K562 (cell line): Measurements from ENCODE around the gene ENTR1. TPM values are rescaled to one million over a fixed set of nuclear protein-coding genes. Genes with fewer than 3 reads are reported as not detected.
A peak's percentile ranks its signal among the peaks of the same experiment; 100 is the strongest.

ENCODE experiments used
- ARID1B ChIP-seq: fragments of 450-650 bp; IDR thresholded peaks from 2 replicates; pipeline ENCODE4 v1.6.1; 2016; ENCODE audit warnings: antibody characterized with exemption, mild to moderate bottlenecking, inconsistent platforms
- CBX1 ChIP-seq: sonication (generic); IDR thresholded peaks from 2 replicates; pipeline ENCODE4 v1.6.1; 2016; ENCODE audit warnings: antibody characterized with exemption, low read depth, mild to moderate bottlenecking
- CCAR2 ChIP-seq: fragments of 200-400 bp; formaldehyde crosslinking; IDR thresholded peaks from 2 replicates; pipeline ENCODE4 v1.6.1; 2017; ENCODE audit warnings: mild to moderate bottlenecking, low read depth, low read length
- CSDE1 ChIP-seq, 2 experiments: fragments of 450-650 bp; IDR thresholded peaks; 2 replicates each; pipeline ENCODE4 v1.6.1; 2016; ENCODE audit warnings: mild to moderate bottlenecking in 1 of 2
- HDAC2 ChIP-seq: fragments of 450-650 bp; IDR thresholded peaks from 2 replicates; pipeline ENCODE4 v1.6.1; 2016; ENCODE audit warnings: mild to moderate bottlenecking
- HDAC3 ChIP-seq: fragments of 450-650 bp; IDR thresholded peaks from 2 replicates; pipeline ENCODE4 v1.6.1; 2018; ENCODE audit warnings: borderline replicate concordance, mild to moderate bottlenecking, moderate library complexity; ENCODE audit not compliant: partially characterized antibody
- HMG20B ChIP-seq: fragments of 250-450 bp; sonication (Bioruptor Pico); IDR thresholded peaks from 2 replicates; pipeline ENCODE4 v1.5.0; 2021; ENCODE audit warnings: mild to moderate bottlenecking
- KDM2B ChIP-seq: fragments of 250-450 bp; sonication (Bioruptor Pico); IDR thresholded peaks from 2 replicates; pipeline ENCODE4 v1.8.0; 2021; ENCODE audit warnings: mild to moderate bottlenecking, moderate library complexity
- NEUROD1 ChIP-seq: fragments of 150-350 bp; IDR thresholded peaks from 2 replicates; pipeline ENCODE4 v1.6.1; 2014; ENCODE audit warnings: borderline replicate concordance, low read length, low read depth; ENCODE audit not compliant: partially characterized antibody
- PHF8 ChIP-seq: fragments of 200-600 bp; sonication (generic); IDR thresholded peaks from 2 replicates; pipeline ENCODE4 v1.6.1; 2012; ENCODE audit warnings: mixed run types, mild to moderate bottlenecking, inconsistent platforms, low read length, moderate library complexity, borderline replicate concordance
- POLR2A ChIP-seq: fragments of 450-650 bp; conservative IDR thresholded peaks from 2 replicates; pipeline ENCODE4 v1.6.1; 2016
- RUNX1 ChIP-seq: sonication (generic); IDR thresholded peaks from 2 replicates; pipeline ENCODE4 v1.6.1; 2016; ENCODE audit warnings: antibody characterized with exemption, low read depth
- SIN3B ChIP-seq: fragments of 450-650 bp; IDR thresholded peaks from 2 replicates; pipeline ENCODE4 v1.6.1; 2017; ENCODE audit warnings: low read depth, mild to moderate bottlenecking, moderate library complexity
- SLC30A9 ChIP-seq: fragments of 250-450 bp; sonication (Bioruptor Pico); IDR thresholded peaks from 2 replicates; pipeline ENCODE4 v1.8.0; 2022; ENCODE audit warnings: mild to moderate bottlenecking, moderate library complexity
- SMARCC2 ChIP-seq: fragments of 450-650 bp; IDR thresholded peaks from 2 replicates; pipeline ENCODE4 v1.6.1; 2017; ENCODE audit warnings: antibody characterized with exemption, moderate library complexity, mild to moderate bottlenecking, low read depth
- TBL1XR1 ChIP-seq, 2 experiments: IDR thresholded peaks; 2 replicates each; pipeline ENCODE4 v1.6.1; 2012; ENCODE audit warnings: improper control_type of control experiment in 2 of 2, low read length in 2 of 2, mild to moderate bottlenecking in 1 of 2
- TOE1 ChIP-seq, 2 experiments: fragments of 450-650 bp in 1 of 2; sonication (generic) in 1 of 2; formaldehyde crosslinking in 1 of 2; IDR thresholded peaks; 2 replicates each; pipeline versions ENCODE4 v1.7.1 to v1.8.0; 2016 to 2022; ENCODE audit warnings: borderline replicate concordance in 2 of 2, mild to moderate bottlenecking in 2 of 2, antibody characterized with exemption in 1 of 2, inconsistent platforms in 1 of 2, low read depth in 1 of 2, missing genetic modification reagents in 1 of 2, moderate library complexity in 1 of 2
- ZBTB17 ChIP-seq: fragments of 450-650 bp; formaldehyde crosslinking; IDR thresholded peaks from 2 replicates; pipeline ENCODE4 v1.4.0; 2020; ENCODE audit warnings: mild to moderate bottlenecking
- ZNF311 ChIP-seq: fragments of 250-450 bp; sonication (Bioruptor Pico); IDR thresholded peaks from 2 replicates; pipeline ENCODE4 v1.4.0; 2020; ENCODE audit warnings: mild to moderate bottlenecking, moderate library complexity
- ZNF695 ChIP-seq: fragments of 450-650 bp; formaldehyde crosslinking; IDR thresholded peaks from 2 replicates; pipeline ENCODE4 v1.4.0; 2020; ENCODE audit warnings: mild to moderate bottlenecking, moderate library complexity
- ZNF764 ChIP-seq: fragments of 250-450 bp; sonication (Bioruptor Pico); IDR thresholded peaks from 2 replicates; pipeline ENCODE4 v1.4.0; 2020; ENCODE audit warnings: low read depth, mild to moderate bottlenecking, moderate library complexity
- polyA plus RNA-seq, 8 experiments: library from polyadenylated mRNA; depleted of rRNA in 4 of 8; stranded (reverse) in 5 of 8; unstranded in 3 of 8; fragments of >200 nt; fragmentation: Nextera tagmentation in 2 of 8; fragmentation: Illumina TruSeq in 1 of 8; extraction: Ambion mirVana in 2 of 8; extraction: Trizol in 1 of 8; gene quantifications; 2 replicates each; pipeline versions ENCODE4 v1.2.1 to v1.2.3, GENCODE V29; 2011 to 2014; ENCODE audit warnings: inconsistent platforms in 1 of 8, missing spikeins in 1 of 8
- total RNA-seq, 7 experiments: library from RNA; depleted of rRNA in 6 of 7; stranded (reverse); fragments of >200 nt in 6 of 7; fragmentation: Illumina TruSeq in 2 of 7; extraction: Trizol in 2 of 7; gene quantifications; 2 replicates each; pipeline versions ENCODE4 v1.2.1 to v1.2.3, GENCODE V29; 2011 to 2021; ENCODE audit warnings: low replicate concordance in 1 of 7
- TF ChIP-seq, protein P1 (sequence below): sonication (generic); formaldehyde crosslinking; IDR thresholded peaks from 2 replicates; pipeline ENCODE4 v1.8.0; 2022; ENCODE audit warnings: mild to moderate bottlenecking, missing genetic modification reagents
- TF ChIP-seq, protein P2 (sequence below): sonication (generic); formaldehyde crosslinking; IDR thresholded peaks from 2 replicates; pipeline ENCODE4 v1.8.0; 2023; ENCODE audit warnings: mild to moderate bottlenecking, missing genetic modification reagents
- TF ChIP-seq, protein P3 (sequence below): fragments of 250-450 bp; sonication (Bioruptor Pico); IDR thresholded peaks from 2 replicates; pipeline ENCODE4 v1.8.0; 2021; ENCODE audit warnings: borderline replicate concordance, mild to moderate bottlenecking, moderate library complexity; ENCODE audit not compliant: poor library complexity, severe bottlenecking
- TF ChIP-seq, protein P4 (sequence below): fragments of 450-650 bp; formaldehyde crosslinking; IDR thresholded peaks from 2 replicates; pipeline ENCODE4 v1.4.0; 2020; ENCODE audit warnings: mild to moderate bottlenecking, moderate library complexity

The ENTR1 gene
- total and polyA plus RNA-seq, 9 of the 15 experiments (the other 6 are each of a cell fraction or from before 2014, with no cell fraction given), result 6.7 to 106 (median 72.6) TPM

DNA sequence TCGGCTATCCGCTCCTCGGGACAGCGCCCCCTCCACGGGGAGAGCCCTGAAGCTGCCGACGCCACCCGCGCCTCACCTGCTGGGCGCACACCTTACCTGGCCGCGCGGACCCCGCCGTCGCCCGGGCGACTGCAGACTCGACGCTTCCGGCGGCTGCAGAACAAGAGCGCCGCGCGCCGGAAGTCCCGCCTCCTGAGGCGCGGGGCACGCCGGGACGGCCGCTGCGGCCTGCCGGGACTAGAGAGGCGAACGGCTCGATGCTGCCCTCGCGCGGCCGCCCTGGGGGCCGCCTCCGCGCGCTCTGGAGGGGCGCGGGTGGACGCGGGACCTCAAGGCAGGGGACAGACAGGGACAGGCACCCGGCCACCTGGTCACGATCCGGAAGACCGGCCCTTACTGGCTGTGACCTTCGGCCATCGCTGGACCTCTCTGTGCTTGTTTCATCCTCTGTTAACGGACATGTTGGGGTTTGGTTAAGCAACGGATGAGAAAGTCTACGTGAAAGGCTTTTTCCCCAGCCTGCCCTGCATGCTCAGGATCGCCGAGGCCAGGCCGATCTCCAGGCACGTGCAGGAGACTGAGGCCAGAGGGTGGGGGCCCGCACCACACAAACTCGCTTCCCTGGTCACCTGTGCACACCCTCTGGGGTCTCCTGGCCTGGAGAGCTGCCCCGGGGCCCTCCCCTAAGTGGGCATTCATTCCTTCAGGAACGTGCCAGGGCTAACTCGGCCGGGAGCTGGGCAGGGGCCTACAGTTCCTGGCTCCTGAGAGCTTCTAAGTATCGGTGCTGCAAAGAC lies 10.2 kb downstream of the ENTR1 start, which contains the start of gene SNAPC4 (continued):
- TF ChIP-seq HDAC2 (no peak), KDM2B (CRISPR knock-in tag) (no peak), TBL1XR1 (IDR thresholded peaks at IDR 0.05; ENCODE audit: low read length in 2 of 2) (0 out of 4 replicates have a peak, but pooled peaks of 1 of the 2 experiments have one; percentile 24), ZNF695 (no peak), CSDE1 (IDR thresholded peaks at IDR 0.05) (no peak; a peak in 1 of 4 replicates), NEUROD1 (peak; percentile 8), ARID1B (no peak), CCAR2 (no peak), RUNX1 (no peak), ZNF311 (CRISPR knock-in tag) (no peak), ZBTB17 (no peak), CBX1 (0 out of 2 replicates have a peak, but pooled peaks have one; percentile 47), POLR2A (peak; percentile 68), TOE1 (IDR thresholded peaks at IDR 0.05; ENCODE audit: borderline replicate concordance) (no peak; the same call in 1 of the 2 replicates), TOE1 (CRISPR knock-in tag; IDR thresholded peaks at IDR 0.05; ENCODE audit: borderline replicate concordance, low read depth) (no peak), SMARCC2 (no peak), ZNF764 (CRISPR knock-in tag) (no peak), PHF8 (peak; percentile 87; the same call in 1 of the 2 replicates), SLC30A9 (CRISPR knock-in tag) (no peak), HMG20B (CRISPR knock-in tag) (no peak), HDAC3 (no peak), SIN3B (peak; percentile 84; the same call in 1 of the 2 replicates)
- TF ChIP-seq, protein P1, sequence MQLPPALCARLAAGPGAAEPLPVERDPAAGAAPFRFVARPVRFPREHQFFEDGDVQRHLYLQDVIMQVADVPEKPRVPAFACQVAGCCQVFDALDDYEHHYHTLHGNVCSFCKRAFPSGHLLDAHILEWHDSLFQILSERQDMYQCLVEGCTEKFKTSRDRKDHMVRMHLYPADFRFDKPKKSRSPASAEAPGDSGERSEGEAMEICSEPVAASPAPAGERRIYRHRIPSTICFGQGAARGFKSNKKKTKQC (CRISPR knock-in tag), result no peak
- TF ChIP-seq, protein P2, sequence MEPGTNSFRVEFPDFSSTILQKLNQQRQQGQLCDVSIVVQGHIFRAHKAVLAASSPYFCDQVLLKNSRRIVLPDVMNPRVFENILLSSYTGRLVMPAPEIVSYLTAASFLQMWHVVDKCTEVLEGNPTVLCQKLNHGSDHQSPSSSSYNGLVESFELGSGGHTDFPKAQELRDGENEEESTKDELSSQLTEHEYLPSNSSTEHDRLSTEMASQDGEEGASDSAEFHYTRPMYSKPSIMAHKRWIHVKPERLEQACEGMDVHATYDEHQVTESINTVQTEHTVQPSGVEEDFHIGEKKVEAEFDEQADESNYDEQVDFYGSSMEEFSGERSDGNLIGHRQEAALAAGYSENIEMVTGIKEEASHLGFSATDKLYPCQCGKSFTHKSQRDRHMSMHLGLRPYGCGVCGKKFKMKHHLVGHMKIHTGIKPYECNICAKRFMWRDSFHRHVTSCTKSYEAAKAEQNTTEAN, result no peak
- TF ChIP-seq, protein P3, sequence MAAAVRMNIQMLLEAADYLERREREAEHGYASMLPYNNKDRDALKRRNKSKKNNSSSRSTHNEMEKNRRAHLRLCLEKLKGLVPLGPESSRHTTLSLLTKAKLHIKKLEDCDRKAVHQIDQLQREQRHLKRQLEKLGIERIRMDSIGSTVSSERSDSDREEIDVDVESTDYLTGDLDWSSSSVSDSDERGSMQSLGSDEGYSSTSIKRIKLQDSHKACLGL (CRISPR knock-in tag), result peak; percentile 26
- TF ChIP-seq, protein P4, sequence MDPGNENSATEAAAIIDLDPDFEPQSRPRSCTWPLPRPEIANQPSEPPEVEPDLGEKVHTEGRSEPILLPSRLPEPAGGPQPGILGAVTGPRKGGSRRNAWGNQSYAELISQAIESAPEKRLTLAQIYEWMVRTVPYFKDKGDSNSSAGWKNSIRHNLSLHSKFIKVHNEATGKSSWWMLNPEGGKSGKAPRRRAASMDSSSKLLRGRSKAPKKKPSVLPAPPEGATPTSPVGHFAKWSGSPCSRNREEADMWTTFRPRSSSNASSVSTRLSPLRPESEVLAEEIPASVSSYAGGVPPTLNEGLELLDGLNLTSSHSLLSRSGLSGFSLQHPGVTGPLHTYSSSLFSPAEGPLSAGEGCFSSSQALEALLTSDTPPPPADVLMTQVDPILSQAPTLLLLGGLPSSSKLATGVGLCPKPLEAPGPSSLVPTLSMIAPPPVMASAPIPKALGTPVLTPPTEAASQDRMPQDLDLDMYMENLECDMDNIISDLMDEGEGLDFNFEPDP (CRISPR knock-in tag), result no peak
